WERI-Rb-1 (cell line): ENCODE results near the gene JOSD2.

Experiments used
- DNase-seq: peaks from one replicate; pipeline ENCODE4 v3.0.0-alpha.2; 2020
- H3K27ac ChIP-seq: fragments of 250-450 bp; sonication (Bioruptor Pico); 2 replicates; pipeline ENCODE4 v1.5.1; 2020; ENCODE audit warnings: mild to moderate bottlenecking, moderate library complexity
- H3K27me3 ChIP-seq: fragments of 250-450 bp; sonication (Bioruptor Pico); 2 replicates; pipeline ENCODE4 v1.5.1; 2021; ENCODE audit warnings: mild to moderate bottlenecking, low read depth, moderate library complexity; ENCODE audit not compliant: insufficient read depth, severe bottlenecking
- H3K36me3 ChIP-seq: fragments of 250-450 bp; sonication (Bioruptor Pico); 2 replicates; pipeline ENCODE4 v1.5.1; 2020; ENCODE audit warnings: mild to moderate bottlenecking, moderate library complexity
- H3K4me3 ChIP-seq: 2 replicates; pipeline ENCODE4 v1.5.1; 2011; ENCODE audit warnings: low read depth, mild to moderate bottlenecking, control low read depth, low read length
- H3K9me3 ChIP-seq: fragments of 250-450 bp; sonication (Bioruptor Pico); 2 replicates; pipeline ENCODE4 v1.5.1; 2021; ENCODE audit warnings: mild to moderate bottlenecking, moderate library complexity; ENCODE audit not compliant: severe bottlenecking
- TF ChIP-seq, protein P1 (sequence below): IDR thresholded peaks from 2 replicates; pipeline ENCODE4 v1.5.1; 2011; ENCODE audit warnings: low read depth, mild to moderate bottlenecking, control low read depth, inconsistent platforms, low read length

The JOSD2 gene

DNA sequence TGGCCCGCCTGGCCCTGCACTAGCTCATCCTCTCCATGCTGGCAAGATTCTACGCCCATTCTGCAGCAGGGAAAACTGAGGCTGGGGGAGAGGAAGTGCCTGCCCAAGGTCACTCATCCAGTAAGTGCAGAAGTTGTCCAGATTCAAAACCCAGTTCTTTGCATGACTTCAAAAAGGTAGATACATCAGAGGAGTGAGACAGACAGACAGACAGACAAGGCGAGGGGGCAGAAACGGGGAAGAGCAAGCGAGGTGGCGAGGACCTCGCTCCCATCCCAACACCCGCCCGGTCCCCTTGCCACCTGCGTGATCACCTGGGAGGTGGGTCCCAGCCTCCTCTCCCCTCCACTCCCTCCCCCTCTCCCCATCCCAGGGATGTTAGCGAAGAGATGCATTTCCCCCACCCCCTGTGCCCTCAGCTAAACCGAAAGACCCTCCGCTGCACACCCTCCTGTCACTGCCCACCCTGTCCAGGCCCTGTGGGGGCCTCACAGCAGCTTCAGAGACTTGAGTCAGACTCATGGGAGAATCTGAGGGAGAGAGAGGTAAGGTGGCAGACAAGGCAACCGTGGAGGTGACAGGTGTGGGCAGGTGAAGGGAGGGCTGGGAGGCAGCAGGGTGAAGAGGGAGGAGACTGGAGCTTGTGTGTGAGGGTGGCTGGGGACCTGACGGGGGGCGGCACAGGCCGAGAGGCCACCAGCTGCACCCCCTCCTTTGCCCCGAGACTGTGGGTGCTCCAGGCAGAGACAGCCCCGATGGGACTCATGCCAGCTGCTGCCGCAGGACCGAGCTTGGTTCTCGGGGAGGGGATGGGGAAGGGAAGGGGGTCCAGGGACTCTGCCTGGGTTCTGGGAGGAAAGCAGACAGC, 38.3 kb upstream of the JOSD2 start:
- Histone ChIP-seq H3K27ac (no peak overlapping the region), H3K27me3 (no peaks in the 10 kb centered on the region), H3K4me3 (no peak overlapping the region), H3K9me3 (no peaks in the 10 kb centered on the region), H3K36me3 (peaks cover 3% of the 10 kb centered on the region)
- TF ChIP-seq, protein P1, sequence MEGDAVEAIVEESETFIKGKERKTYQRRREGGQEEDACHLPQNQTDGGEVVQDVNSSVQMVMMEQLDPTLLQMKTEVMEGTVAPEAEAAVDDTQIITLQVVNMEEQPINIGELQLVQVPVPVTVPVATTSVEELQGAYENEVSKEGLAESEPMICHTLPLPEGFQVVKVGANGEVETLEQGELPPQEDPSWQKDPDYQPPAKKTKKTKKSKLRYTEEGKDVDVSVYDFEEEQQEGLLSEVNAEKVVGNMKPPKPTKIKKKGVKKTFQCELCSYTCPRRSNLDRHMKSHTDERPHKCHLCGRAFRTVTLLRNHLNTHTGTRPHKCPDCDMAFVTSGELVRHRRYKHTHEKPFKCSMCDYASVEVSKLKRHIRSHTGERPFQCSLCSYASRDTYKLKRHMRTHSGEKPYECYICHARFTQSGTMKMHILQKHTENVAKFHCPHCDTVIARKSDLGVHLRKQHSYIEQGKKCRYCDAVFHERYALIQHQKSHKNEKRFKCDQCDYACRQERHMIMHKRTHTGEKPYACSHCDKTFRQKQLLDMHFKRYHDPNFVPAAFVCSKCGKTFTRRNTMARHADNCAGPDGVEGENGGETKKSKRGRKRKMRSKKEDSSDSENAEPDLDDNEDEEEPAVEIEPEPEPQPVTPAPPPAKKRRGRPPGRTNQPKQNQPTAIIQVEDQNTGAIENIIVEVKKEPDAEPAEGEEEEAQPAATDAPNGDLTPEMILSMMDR, result no peak
- DNase-seq, result no peak

DNA sequence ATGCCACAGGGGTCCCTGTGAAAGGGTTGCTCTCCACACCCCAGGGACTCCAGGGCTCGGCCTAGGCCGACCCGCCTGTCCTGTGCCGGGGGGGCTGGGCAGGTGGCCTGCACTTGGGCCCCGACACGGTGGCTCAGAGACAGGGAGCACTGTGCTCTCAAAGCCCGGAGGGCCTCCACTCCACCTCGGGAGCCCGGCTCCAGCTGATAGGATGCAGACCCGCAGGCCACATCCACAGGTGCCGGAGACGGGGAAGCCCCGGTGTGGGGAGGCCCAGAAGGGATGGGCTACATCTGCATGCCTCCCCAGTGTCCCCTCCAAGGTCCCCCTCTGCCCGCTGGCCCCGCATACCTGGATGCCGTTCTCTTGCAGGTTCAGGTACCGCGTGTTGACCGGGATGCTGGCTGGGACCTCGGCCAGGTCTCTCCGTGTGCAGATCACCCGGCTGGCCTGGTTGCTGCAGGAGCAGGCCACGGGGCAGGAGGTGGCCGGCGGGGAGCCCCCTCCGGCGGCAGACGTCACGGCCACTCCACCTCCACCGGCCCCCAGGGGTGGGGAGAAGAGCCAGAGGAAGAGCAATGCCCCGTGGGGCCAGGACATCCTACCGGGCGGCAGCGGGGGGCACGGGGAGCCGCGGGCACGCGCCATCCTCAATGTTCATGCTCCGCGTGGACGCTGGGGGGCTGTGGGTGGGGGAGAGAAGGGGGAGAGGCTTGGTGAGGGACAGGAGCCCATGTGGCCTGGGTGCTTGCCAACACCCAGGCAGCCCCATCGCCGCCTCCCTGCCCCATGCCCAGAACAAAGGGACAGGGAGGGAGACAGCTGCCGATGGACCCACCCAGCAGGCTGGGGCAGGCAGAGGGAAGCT, 37.4 kb upstream of the JOSD2 start:
- TF ChIP-seq, protein P1, result no peak
- Histone ChIP-seq H3K27ac (no peak overlapping the region), H3K36me3 (peaks cover 3% of the 10 kb centered on the region), H3K4me3 (no peak overlapping the region), H3K9me3 (no peaks in the 10 kb centered on the region), H3K27me3 (no peaks in the 10 kb centered on the region)
- DNase-seq, result no peak

DNA sequence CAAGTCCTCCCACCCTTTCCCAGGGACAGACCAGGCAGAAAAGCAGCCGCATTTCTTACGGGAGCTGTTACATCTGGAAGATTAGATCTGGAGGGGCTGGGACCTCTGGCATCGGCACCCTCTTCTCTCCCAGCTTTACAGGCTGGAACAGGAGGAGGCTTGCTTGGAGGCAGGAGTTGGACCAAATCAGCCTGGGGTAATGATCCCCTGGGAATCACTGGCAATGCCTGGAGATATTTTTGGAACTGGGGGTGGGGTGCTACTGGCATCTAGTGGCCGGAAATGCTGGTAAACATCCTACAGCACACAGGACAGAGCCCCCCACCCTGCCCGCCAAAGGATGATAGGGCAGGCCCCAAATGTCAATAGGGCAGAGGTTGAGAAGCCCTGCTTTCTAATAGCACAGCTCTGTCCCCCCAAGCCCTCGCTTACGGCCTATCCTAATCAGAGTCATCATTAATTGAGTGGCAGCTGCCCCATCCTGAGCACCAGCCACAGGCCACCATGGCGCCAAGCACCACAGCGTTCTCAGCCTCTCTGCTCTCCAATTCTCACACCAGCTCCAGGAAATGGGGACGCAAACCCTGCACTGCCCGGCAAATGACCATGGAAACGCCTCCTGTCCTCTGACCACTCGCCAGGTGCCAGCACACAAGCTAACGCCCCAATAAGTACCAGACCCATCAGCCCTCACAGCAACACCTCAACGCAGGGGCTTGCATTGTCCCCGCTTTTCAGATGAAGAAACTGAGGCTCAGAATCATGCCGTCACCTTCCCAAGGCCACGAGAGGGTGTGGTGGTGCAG, 36.6 kb upstream of the JOSD2 start:
- no peak for DNase-seq
- no peaks in the 10 kb centered on the region for H3K27me3 ChIP-seq

DNA sequence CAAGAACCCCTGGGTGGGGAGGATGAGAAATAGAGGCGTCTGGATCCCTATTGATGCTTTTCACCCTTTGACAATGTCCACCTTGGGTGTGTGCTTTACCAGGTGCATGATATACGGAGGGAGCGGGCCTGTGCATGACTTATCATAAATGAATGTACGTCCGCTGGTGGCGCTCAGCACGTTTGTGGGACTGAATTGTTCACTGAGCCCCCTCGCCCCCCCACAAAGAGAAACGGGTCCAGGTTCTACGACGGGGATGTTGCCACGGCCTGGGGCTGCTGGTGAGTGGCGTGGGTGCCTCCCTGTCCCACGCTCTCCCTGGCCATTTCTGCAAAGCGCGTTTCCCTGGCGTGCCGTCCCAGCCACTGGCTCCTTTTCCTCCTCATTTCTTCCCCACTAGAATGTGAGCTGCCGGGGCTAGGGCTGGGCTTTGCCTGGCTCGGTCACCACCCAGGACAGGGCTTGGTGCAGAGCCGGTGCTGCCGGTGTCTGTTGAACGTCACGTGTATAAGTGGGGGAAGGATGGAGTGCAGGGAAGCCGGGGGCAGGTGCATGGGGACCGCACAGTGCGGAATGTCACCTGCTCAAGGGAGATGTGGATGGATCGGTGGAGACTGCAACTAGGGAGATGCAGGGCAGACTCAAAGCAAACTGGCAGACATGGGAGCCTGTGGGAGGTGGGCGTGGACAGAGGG, 35.7 kb upstream of the JOSD2 start:
- Histone ChIP-seq H3K4me3 (no peak overlapping the region), H3K27ac (no peak overlapping the region), H3K27me3 (no peaks in the 10 kb centered on the region), H3K9me3 (no peaks in the 10 kb centered on the region), H3K36me3 (peaks cover 3% of the 10 kb centered on the region)
- no peak for DNase-seq
- TF ChIP-seq, protein P1, result no peak

More for the DNA sequence above, 36.6 kb upstream of the JOSD2 start:
- no peak overlapping the region for H3K27ac ChIP-seq
- H3K4me3 ChIP-seq, result no peak overlapping the region
- H3K9me3 ChIP-seq, result no peaks in the 10 kb centered on the region
- TF ChIP-seq, protein P1, result no peak
- H3K36me3 ChIP-seq, result peaks cover 3% of the 10 kb centered on the region

DNA sequence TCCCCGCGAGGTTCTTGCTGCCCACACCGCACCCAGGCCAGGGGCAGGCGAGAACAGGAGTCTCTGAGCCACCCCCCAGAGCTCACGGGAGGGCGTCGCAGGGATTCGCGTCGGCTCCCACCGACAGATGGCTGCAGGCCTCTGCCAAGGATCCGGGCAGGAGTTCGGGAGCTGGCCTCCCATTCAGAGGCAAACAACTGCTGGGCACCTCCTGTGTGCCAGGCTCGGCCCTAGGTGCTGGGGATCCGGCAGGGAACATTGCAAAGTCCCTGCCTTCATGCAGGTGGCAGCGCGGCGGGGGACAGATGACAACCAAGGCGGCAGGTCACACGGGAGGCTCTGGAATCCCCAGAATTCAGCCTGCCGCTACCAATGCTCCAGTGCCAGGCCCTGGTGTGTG, 32.0 kb upstream of the JOSD2 start:
- Histone ChIP-seq H3K27me3 (no peaks in the 10 kb centered on the region), H3K4me3 (no peak overlapping the region), H3K9me3 (no peaks in the 10 kb centered on the region), H3K36me3 (no peaks in the 10 kb centered on the region; the same call in none of the 2 replicates), H3K27ac (no peak overlapping the region)
- DNase-seq, result no peak
- TF ChIP-seq, protein P1, result no peak
